HEK293 (cell line): ENCODE results near the gene CYP39A1.
A peak's percentile ranks its signal among the peaks of the same experiment; 100 is the strongest.

Experiments used
- CTCF ChIP-seq: fragments of 450-650 bp; formaldehyde crosslinking; IDR thresholded peaks from 2 replicates; pipeline ENCODE4 v1.5.1; 2016; ENCODE audit warnings: missing biosample characterization, missing genetic modification characterization
- TCF7L2 ChIP-seq: IDR thresholded peaks from 2 replicates; pipeline ENCODE4 v1.6.1; 2011; ENCODE audit warnings: low read depth, mild to moderate bottlenecking, inconsistent platforms, low read length, moderate library complexity, borderline replicate concordance
- YY1 ChIP-seq: fragments of 450-650 bp; formaldehyde crosslinking; IDR thresholded peaks from 2 replicates; pipeline ENCODE4 v1.5.1; 2018; ENCODE audit warnings: missing biosample characterization, missing genetic modification characterization
- ZNF211 ChIP-seq: fragments of 450-650 bp; formaldehyde crosslinking; IDR thresholded peaks from 2 replicates; pipeline ENCODE4 v1.5.1; 2016; ENCODE audit warnings: low read depth, missing biosample characterization, missing genetic modification characterization
- ZNF354C ChIP-seq: fragments of 450-650 bp; formaldehyde crosslinking; IDR thresholded peaks from 2 replicates; pipeline ENCODE4 v1.5.1; 2016; ENCODE audit warnings: missing biosample characterization, missing genetic modification characterization, low read depth, borderline replicate concordance
- ZNF510 ChIP-seq: fragments of 450-650 bp; formaldehyde crosslinking; IDR thresholded peaks from 2 replicates; pipeline ENCODE4 v1.5.1; 2018; ENCODE audit warnings: mild to moderate bottlenecking, missing genetic modification characterization, missing biosample characterization; ENCODE audit not compliant: insufficient replicate concordance
- ZNF530 ChIP-seq: fragments of 450-650 bp; formaldehyde crosslinking; IDR thresholded peaks from 2 replicates; pipeline ENCODE4 v1.5.1; 2016; ENCODE audit warnings: low read depth, missing biosample characterization, missing genetic modification characterization
- ZNF544 ChIP-seq: fragments of 450-650 bp; formaldehyde crosslinking; IDR thresholded peaks from 2 replicates; pipeline ENCODE4 v1.5.0; 2017; ENCODE audit warnings: missing biosample characterization, missing genetic modification characterization
- ZNF658 ChIP-seq: fragments of 450-650 bp; formaldehyde crosslinking; IDR thresholded peaks from 2 replicates; pipeline ENCODE4; 2016; ENCODE audit warnings: missing biosample characterization, missing genetic modification characterization
- ZNF701 ChIP-seq: fragments of 450-650 bp; formaldehyde crosslinking; IDR thresholded peaks from 2 replicates; pipeline ENCODE4 v1.5.1; 2016; ENCODE audit warnings: missing biosample characterization, missing genetic modification characterization
- ZNF768 ChIP-seq: fragments of 450-650 bp; formaldehyde crosslinking; IDR thresholded peaks from 2 replicates; pipeline ENCODE4 v1.5.1; 2018; ENCODE audit warnings: missing biosample characterization, mild to moderate bottlenecking, missing genetic modification characterization
- ZSCAN30 ChIP-seq: fragments of 450-650 bp; IDR thresholded peaks from 2 replicates; pipeline ENCODE4 v1.5.1; 2018; ENCODE audit warnings: missing biosample characterization, mild to moderate bottlenecking, missing genetic modification characterization, moderate library complexity
- TF ChIP-seq, protein P1 (sequence below): fragments of 450-650 bp; formaldehyde crosslinking; IDR thresholded peaks from 2 replicates; pipeline ENCODE4 v1.5.1; 2016; ENCODE audit warnings: missing biosample characterization, missing genetic modification characterization, low read depth

- peak; percentile 35; the same call in 1 of the 2 replicates for TF ChIP-seq CTCF (tag by site-specific recombination)
- peak; percentile 60; the same call in 1 of the 2 replicates for TF ChIP-seq YY1 (tag by site-specific recombination)
- TF ChIP-seq ZNF211: no peak
- TF ChIP-seq ZNF530 (tag by site-specific recombination): no peak
- TF ChIP-seq ZNF768: no peak
- no peak for TF ChIP-seq ZSCAN30 (tag by site-specific recombination)
- TF ChIP-seq TCF7L2: no peak
- no peak for TF ChIP-seq ZNF354C (tag by site-specific recombination)
- TF ChIP-seq ZNF510 (tag by site-specific recombination): no peak
- no peak for TF ChIP-seq ZNF701
- TF ChIP-seq ZNF658: no peak
- no peak for TF ChIP-seq ZNF544 (tag by site-specific recombination)
- TF ChIP-seq, protein P1, sequence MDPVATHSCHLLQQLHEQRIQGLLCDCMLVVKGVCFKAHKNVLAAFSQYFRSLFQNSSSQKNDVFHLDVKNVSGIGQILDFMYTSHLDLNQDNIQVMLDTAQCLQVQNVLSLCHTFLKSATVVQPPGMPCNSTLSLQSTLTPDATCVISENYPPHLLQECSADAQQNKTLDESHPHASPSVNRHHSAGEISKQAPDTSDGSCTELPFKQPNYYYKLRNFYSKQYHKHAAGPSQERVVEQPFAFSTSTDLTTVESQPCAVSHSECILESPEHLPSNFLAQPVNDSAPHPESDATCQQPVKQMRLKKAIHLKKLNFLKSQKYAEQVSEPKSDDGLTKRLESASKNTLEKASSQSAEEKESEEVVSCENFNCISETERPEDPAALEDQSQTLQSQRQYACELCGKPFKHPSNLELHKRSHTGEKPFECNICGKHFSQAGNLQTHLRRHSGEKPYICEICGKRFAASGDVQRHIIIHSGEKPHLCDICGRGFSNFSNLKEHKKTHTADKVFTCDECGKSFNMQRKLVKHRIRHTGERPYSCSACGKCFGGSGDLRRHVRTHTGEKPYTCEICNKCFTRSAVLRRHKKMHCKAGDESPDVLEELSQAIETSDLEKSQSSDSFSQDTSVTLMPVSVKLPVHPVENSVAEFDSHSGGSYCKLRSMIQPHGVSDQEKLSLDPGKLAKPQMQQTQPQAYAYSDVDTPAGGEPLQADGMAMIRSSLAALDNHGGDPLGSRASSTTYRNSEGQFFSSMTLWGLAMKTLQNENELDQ (tag by site-specific recombination): no peak
Measured at GRCh38 chr6:46652603-46653438, at the start of gene CYP39A1, which contains the start of gene SLC25A27.
